GM18526 (cell line): ENCODE results near the gene ADAM10.

ENCODE experiments used
- POLR2A ChIP-seq: IDR thresholded peaks from 3 replicates; pipeline ENCODE4 v1.6.1; 2011; ENCODE audit not compliant: insufficient read length; ENCODE audit errors: extremely low read depth

The ADAM10 gene

GRCh38 chr15:58702233-58702632 lies 47.3 kb downstream of the ADAM10 start:
- TF ChIP-seq POLR2A = no peak

- TF ChIP-seq POLR2A = no peak
These were observed 48.1 kb downstream of the ADAM10 start for GRCh38 chr15:58701376-58701775.

- no peak for TF ChIP-seq POLR2A
These were observed 49.7 kb downstream of the ADAM10 start for GRCh38 chr15:58699769-58700168.

- TF ChIP-seq POLR2A = no peak
These were observed 50.4 kb downstream of the ADAM10 start for GRCh38 chr15:58698887-58699641.

GRCh38 chr15:58697220-58697619 lies 52.3 kb downstream of the ADAM10 start:
- no peak for TF ChIP-seq POLR2A

GRCh38 chr15:58696738-58697137 lies 52.8 kb downstream of the ADAM10 start:
- no peak for TF ChIP-seq POLR2A

GRCh38 chr15:58694641-58695398 lies 54.7 kb downstream of the ADAM10 start:
- TF ChIP-seq POLR2A = no peak

GRCh38 chr15:58690703-58691102 lies 58.8 kb downstream of the ADAM10 start:
- TF ChIP-seq POLR2A = no peak

GRCh38 chr15:58689646-58690045 lies 59.9 kb downstream of the ADAM10 start:
- TF ChIP-seq POLR2A = no peak

- no peak for TF ChIP-seq POLR2A
These were observed 63.2 kb downstream of the ADAM10 start for GRCh38 chr15:58686286-58686685.

- TF ChIP-seq POLR2A = no peak
These were observed 64.8 kb downstream of the ADAM10 start for GRCh38 chr15:58684751-58685150.

- TF ChIP-seq POLR2A = no peak
These were observed 65.3 kb downstream of the ADAM10 start for GRCh38 chr15:58684036-58684710.

- no peak for TF ChIP-seq POLR2A
These were observed 67.3 kb downstream of the ADAM10 start for GRCh38 chr15:58682234-58682633.

- no peak for TF ChIP-seq POLR2A
These were observed 70.8 kb downstream of the ADAM10 start for GRCh38 chr15:58678683-58679082.

- TF ChIP-seq POLR2A = no peak
These were observed 72.1 kb downstream of the ADAM10 start for GRCh38 chr15:58677426-58677825.

GRCh38 chr15:58676766-58677165 lies 72.7 kb downstream of the ADAM10 start:
- TF ChIP-seq POLR2A = no peak
